HG03159 (cell line): ENCODE measurements around the gene CLEC4D.
"Not testable (repeated sequence)": the region's sequence is repeated elsewhere in the genome, so short reads cannot be mapped to it uniquely, and the experiment has no call there.

Experiments
- ATAC-seq: cut with Tn5 transposase; IDR thresholded peaks from one replicate; pipeline ENCODE4 v1.9.1; 2021; ENCODE audit warnings: mild to moderate bottlenecking, moderate library complexity; ENCODE audit not compliant: unreplicated experiment

Gene CLEC4D

GRCh38 chr12:8527250-8528130, 14.2 kb downstream of the CLEC4D start:
- ATAC-seq = no peak

DNA sequence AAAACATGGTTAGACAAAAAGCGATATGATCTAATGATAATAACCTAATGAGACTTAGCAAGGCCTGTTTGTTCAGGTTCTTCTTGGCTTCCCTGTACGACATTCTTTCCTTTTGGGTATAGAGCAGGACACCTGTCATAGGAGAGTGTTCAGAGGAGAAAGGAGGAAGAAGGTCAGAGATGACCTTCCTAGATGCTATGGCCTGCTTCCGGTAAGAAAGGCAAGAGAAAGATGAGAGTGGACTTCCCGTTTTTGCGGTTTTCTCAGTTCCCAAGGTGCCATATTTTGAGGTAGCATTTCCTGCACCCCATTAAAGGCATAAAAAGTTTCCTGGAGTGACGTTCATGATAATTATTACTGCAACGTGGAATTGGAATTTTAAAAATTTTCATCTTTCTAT, 18.7 kb downstream of the CLEC4D start:
- no peak for ATAC-seq

- not testable (repeated sequence) for ATAC-seq
Observed at GRCh38 chr12:8537820-8538219, 24.5 kb downstream of the CLEC4D start.

DNA sequence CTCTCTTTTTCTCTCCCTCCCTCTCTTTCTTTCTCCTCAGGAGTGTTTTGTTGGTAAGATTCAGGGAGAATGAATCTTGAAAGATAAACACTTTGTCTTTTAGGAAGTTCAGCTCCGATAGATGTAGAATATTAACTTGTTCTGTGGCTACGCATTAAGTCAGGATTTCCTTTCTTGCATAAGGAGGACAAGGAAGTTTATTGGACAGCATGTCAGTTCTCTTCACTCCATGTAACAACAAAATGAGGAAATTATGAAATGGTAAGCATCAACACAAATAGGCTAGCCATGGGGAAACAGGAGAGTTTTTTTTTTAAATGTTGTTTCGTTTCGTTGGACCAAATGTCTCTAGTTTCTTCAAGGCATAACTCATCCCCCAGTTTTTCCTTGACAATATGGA, 27.5 kb downstream of the CLEC4D start, which contains the start of gene CLEC4E:
Gene CLEC4E (minus strand): TSS at position 75 of the 400 bp plus-strand sequence. CDS start 108 bp downstream, outside the sequence.
- ATAC-seq = not testable (repeated sequence)

DNA sequence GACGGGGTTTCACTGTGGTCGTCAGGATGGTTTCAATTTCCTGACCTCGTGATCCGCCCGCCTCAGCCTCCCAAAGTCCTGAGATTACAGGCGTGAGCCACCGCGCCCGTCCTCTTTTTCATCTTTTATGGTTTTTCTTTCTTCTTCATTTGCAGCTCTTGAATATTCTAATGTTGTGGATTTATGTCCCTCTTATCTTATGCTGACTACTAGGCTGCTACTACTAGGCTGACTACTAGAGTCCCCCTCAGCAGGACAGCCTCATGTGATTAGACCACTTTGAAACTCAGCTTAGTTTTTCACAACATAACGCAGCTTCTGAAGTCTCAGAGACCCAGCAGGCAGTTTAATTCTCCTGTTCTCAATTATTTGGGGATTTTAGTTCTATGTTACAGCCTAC, 28.3 kb downstream of the CLEC4D start:
- no peak for ATAC-seq

DNA sequence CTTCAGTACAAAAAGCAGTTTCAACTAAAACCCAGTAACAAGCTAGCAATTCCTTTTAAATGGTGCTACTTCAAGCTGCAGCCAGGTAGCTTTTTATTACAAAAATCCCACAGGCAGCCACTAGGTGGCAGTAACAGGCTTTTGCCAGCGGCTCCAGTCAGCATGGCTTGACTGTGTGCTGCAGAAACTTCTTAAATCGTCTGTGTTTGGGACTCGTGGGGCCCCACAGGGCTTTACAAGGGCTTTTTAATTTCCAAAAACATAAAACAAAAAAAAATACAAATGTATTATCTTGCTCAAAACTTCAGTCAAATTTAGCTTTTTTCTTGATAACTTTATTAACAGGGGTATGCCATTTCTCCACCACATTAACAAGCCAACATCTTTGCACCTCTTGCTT, 31.0 kb downstream of the CLEC4D start:
- no peak for ATAC-seq

DNA sequence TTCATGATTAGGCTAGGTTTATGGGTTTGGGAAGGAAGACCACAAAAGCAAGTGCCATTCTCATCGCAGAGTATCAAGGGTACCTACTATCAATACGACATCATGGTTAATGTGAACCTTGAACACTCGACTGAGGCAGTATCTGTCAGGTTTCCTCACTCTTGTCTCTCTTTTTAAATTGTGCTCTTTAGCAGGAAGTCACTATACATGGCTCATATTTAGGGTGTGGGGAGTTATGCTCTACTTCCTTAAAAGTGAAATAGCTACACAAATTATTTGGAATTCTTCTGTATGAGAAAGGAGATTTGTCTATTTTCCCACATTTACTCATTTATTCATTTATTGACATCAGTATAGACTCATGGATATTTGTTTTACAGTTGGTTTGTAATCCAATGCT, 33.3 kb downstream of the CLEC4D start:
- no peak for ATAC-seq

DNA sequence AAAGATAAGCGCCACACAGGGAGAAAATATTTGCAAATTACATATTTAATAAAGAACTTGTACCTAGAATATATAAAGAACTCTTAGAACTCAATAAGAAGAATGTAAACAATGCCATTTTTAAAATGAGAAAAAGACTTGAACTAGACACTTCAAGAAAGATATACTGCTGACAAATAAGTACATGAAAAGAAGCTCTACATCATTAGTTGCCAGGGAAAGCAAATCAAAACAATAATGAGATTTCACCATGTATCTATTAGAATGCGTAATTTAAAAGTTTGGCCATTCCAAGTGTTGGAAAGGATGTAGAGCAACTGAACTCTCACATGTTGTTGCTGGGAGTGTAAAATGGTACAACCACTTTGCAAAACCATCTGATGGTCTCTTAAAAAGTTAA, 34.3 kb downstream of the CLEC4D start:
- ATAC-seq = no peak

GRCh38 chr12:8548192-8548591, 34.9 kb downstream of the CLEC4D start:
- ATAC-seq = no peak

DNA sequence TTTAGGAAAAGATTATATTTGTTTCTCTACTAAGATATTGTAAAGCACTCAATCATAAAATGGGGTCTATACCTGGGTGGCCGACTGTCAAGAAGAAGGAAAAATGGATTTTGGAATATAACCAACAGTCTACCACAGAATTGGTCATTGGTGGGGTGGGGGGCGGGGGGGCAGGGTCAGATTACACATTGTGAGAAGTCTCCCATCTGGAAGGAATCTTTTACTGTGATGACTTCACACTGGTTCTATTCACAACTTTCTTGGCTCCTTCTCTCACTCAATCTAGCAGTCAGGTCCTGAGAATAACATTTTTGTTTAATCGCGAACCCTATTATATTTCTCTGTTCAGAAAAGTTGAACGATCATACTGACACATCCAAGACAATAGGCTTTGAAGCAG, 36.1 kb downstream of the CLEC4D start:
- no peak for ATAC-seq

DNA sequence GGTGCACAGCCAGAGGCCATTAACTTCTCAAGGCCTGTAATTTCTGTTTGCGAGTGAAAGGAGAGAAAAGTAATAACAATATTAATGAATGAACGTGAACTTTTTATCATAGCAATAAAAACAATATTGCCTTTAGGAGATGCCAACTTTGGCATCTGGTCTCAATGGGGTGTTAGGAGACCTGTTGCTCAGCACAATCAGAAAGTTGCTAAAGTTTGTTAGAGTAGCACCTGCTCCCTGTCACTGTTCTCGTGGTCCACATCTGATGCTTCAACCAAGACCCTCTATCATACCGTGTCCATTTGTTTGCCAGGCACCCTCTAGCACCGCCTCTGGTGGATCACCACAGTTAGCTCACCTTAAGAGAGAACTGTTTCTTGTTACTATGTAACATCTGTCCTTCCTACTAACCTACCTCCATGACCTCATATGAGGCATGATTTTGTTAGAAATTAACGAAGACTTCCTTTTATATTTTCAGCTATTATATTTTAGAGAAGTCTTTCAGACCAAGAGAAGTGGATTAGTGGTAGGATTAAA, 39.9 kb downstream of the CLEC4D start:
- no peak for ATAC-seq

DNA sequence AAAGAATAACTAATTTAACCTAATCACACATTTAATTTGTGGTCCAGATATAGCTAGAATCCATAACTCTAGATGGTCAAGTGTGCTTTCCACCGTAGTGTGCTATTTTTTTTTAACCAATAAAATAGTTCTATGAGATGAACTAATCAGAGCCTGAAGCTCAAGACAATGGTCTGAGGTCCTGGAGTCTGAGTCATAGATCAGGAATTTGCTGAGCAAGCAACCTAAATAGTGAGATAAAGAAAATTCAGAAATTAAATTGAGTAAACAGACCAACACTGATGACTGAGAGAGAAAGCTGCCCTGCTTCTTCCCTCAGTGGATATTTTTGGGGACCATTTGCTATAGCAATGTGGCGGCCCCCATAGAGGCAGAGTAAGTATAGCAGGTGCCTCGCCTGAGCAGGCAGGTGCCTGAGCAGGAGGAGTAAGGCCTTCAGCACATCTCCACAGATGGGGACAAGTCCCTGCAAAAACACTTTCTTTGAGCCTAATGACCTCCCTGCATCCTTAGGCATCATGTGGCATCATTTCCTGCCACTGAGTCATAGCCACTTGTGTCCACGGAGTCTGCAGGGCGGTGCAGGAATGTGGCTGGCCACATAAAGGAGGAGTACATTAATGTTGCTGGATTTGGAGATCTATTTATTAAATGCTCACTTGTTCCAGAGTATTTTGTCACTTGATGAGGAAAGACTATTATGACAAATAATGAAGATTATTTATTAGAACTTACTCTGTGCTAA, 41.3 kb downstream of the CLEC4D start:
- no peak for ATAC-seq

DNA sequence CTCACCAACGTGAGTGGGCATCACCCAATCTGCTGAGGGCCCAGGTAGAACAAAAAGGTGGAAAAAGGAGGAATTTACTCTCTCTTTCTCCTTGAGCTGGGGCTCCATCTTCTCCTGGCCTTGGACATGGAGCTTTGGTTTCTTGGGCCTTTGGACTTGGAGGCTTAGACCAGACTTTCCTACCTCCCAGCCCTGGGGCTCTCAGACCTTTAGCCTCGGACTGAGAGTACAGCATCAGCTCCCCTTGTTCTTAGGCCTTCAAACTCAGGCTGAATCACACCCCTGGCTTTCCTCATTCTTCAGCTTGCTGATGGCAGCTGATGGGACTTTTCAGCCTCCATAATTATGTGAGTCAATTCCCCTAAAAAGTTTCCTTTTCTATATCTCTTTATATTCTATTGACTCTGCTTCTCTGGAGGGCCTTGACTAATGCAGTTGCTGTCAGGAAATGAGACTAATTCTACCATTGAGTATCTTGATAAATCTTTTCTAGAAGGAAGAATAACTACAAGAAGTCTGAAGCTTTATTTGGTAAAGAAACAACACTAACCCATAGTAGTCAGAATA, 43.3 kb downstream of the CLEC4D start:
- no peak for ATAC-seq

DNA sequence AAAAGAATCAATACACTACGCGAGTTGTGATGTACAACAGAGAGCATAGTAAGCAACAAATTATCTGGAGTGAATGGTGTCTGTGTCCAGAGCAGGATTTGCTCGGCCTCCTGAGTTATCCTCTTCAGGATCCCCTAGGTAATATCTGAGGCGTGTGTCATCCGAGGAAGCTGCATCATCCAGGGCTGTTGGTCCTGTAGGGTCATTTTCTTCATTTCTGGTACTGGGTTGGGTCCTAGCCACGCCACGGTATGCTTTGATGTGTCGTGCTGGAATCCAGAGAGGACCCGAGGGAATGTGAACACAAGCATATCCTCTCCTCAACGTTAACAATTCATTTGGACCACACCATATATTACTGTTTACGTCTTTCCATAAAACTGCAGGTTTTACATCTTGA, 46.4 kb downstream of the CLEC4D start:
- ATAC-seq = no peak

DNA sequence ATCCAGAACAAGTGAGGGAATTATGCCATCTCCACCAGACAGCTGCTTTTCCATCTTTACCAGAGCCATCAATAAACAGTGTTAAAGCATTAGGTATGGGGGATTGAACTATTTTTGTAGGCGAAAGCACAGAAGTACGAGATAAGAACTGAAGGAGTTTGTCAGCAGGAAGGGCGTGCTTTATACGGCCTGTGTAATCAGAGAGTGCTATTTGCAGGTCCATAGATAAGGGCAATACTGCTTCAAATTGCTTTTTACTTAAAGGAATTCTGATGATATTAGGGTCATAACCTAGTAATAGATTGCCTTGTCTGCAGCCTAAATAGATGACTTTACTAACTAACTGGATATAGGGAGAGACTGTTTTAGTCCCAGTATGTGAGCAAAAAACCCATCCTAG, 47.7 kb downstream of the CLEC4D start:
- no peak for ATAC-seq

DNA sequence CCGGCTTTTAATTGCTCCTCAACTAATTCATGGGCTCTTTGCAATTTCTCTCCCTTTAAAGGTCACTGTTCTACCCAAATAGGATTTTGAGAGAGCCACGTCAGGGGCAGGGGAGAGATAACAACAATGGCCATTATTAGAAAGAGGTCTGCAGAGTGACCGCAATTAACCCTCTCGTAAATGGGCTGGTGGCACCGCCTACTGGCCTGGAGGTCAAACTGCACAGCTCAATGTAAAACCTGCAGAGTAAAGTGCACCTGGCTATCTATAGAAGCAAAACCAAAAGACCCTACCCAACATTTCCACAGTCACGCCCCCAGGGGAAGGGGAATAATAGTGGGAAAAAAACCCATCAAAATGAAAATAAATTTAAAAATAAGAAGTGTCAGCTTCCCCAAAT, 49.0 kb downstream of the CLEC4D start:
- ATAC-seq = no peak

DNA sequence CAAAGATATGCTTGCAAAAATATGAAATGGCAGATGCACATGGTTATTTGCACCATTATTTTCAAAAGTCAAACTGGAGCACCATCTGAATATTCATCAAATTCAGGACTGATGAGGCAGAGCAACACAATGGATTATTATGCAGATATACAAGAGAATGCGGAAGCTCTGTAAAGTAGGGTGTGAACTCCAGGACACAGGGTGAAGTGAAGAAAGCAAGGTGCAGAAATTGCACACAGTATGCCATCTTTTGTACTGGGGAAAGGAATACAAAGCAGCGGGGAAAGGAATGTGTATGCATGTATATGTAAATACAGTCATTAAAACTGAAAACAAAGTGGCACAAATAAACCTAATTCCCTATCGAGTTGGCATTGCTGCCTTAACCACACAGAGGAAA, 50.1 kb downstream of the CLEC4D start:
- ATAC-seq = no peak

- no peak for ATAC-seq
Observed at GRCh38 chr12:8564656-8565055, 51.4 kb downstream of the CLEC4D start.

GRCh38 chr12:8566052-8566451, 52.7 kb downstream of the CLEC4D start:
- ATAC-seq = not testable (repeated sequence)

DNA sequence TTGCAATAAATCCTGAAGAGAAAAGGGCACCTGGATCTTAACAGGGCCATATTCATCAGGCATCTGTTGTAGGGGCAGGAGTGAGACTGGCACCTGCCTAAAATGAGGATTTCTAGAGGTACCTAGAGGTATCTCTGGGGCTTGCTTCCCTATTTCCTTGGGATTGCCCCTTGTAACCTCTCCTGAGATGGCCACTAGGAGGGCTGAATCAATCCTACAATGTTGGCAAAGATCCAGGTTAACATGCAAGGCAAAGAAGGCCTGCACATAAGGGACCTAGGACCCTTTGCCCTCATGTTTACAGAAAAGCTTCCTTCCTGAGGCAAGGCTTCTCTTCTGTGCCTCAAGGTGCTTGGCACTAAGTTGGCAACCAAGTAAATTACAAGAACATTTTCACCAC, 53.2 kb downstream of the CLEC4D start:
- ATAC-seq = no peak
